Mesenchymal stem cell (in vitro differentiated cells and primary cell): Measurements from ENCODE around the gene PRKD1.

Source experiments
- DNase-seq: peaks from one replicate; pipeline ENCODE4 v3.0.0-alpha.2; 2013
- H2AFZ ChIP-seq: one replicate; pipeline ENCODE4 v1.6.1; 2013; ENCODE audit warnings: low read depth, mild to moderate bottlenecking, control low read depth, inconsistent platforms, low read length, moderate library complexity
- H2AK5ac ChIP-seq: 2 replicates; pipeline ENCODE4 v1.6.1; 2013; ENCODE audit warnings: low read length, moderate library complexity, mild to moderate bottlenecking, inconsistent platforms; ENCODE audit not compliant: severe bottlenecking
- H2BK120ac ChIP-seq: one replicate; pipeline ENCODE4 v1.6.1; 2013; ENCODE audit warnings: low read depth, mild to moderate bottlenecking, inconsistent platforms, low read length, moderate library complexity
- H2BK12ac ChIP-seq, 2 experiments: one replicate each; pipeline ENCODE4 v1.6.1; 2013; ENCODE audit warnings: inconsistent platforms in 2 of 2, low read length in 2 of 2, mild to moderate bottlenecking in 2 of 2, moderate library complexity in 2 of 2, control low read depth in 1 of 2
- H2BK15ac ChIP-seq: one replicate; pipeline ENCODE4 v1.6.1; 2013; ENCODE audit warnings: mild to moderate bottlenecking, low read depth, inconsistent platforms; ENCODE audit not compliant: poor library complexity, severe bottlenecking
- H2BK5ac ChIP-seq: 2 replicates; pipeline ENCODE4 v1.6.1; 2013; ENCODE audit warnings: low read depth, mild to moderate bottlenecking, low read length, control low read depth, inconsistent platforms; ENCODE audit not compliant: poor library complexity, severe bottlenecking
- H3K14ac ChIP-seq, 2 experiments: one replicate each; pipeline ENCODE4 v1.6.1; 2013; ENCODE audit warnings: inconsistent platforms in 2 of 2, low read length in 2 of 2, control low read depth in 1 of 2, mild to moderate bottlenecking in 1 of 2, moderate library complexity in 1 of 2
- H3K18ac ChIP-seq, 2 experiments: one replicate each; pipeline ENCODE4 v1.6.1; 2013; ENCODE audit warnings: inconsistent platforms in 2 of 2, low read length in 2 of 2, control low read depth in 1 of 2, low read depth in 1 of 2, mild to moderate bottlenecking in 1 of 2
- H3K23ac ChIP-seq, 2 experiments: one replicate each; pipeline ENCODE4 v1.6.1; 2013; ENCODE audit warnings: inconsistent platforms in 2 of 2, low read length in 2 of 2, mild to moderate bottlenecking in 2 of 2, moderate library complexity in 2 of 2, control low read depth in 1 of 2
- H3K27ac ChIP-seq: 2 replicates; pipeline ENCODE4 v1.5.1; 2013; ENCODE audit warnings: mild to moderate bottlenecking, moderate library complexity, low read length, control low read depth, inconsistent platforms; ENCODE audit not compliant: poor library complexity, severe bottlenecking
- H3K27me3 ChIP-seq, 2 experiments: 2 replicates each; pipeline versions ENCODE4 v1.6.1 to v1.7.0; 2013; ENCODE audit warnings: low read length in 2 of 2, mild to moderate bottlenecking in 2 of 2, moderate library complexity in 2 of 2, control low read depth in 1 of 2, inconsistent platforms in 1 of 2; ENCODE audit not compliant: control insufficient read depth in 1 of 2, insufficient read depth in 1 of 2
- H3K36me3 ChIP-seq, 2 experiments: 2 replicates each; pipeline versions ENCODE4 v1.6.1 to v1.7.0; 2013; ENCODE audit warnings: low read length in 2 of 2, control low read depth in 1 of 2, inconsistent platforms in 1 of 2, low read depth in 1 of 2, mild to moderate bottlenecking in 1 of 2; ENCODE audit not compliant: insufficient read depth in 2 of 2, control insufficient read depth in 1 of 2
- H3K4ac ChIP-seq, 2 experiments: one replicate each; pipeline ENCODE4 v1.6.1; 2013; ENCODE audit warnings: inconsistent platforms in 2 of 2, low read length in 2 of 2, mild to moderate bottlenecking in 2 of 2, moderate library complexity in 2 of 2, control low read depth in 1 of 2, low read depth in 1 of 2
- H3K4me1 ChIP-seq: 2 replicates; pipeline ENCODE4 v1.6.1; 2013; ENCODE audit warnings: low read depth, low read length, control low read depth; ENCODE audit not compliant: control insufficient read depth, insufficient read depth
- H3K4me2 ChIP-seq: 2 replicates; pipeline ENCODE4 v1.6.1; 2013; ENCODE audit warnings: low read length, mild to moderate bottlenecking, inconsistent platforms; ENCODE audit not compliant: poor library complexity, severe bottlenecking
- H3K4me3 ChIP-seq, 2 experiments: 2 replicates each; pipeline versions ENCODE4 v1.5.1 to v1.7.0; 2013; ENCODE audit warnings: low read length in 2 of 2, mild to moderate bottlenecking in 2 of 2, control low read depth in 1 of 2, low read depth in 1 of 2; ENCODE audit not compliant: insufficient read depth in 1 of 2
- H3K79me1 ChIP-seq: replicated peaks from 2 replicates; pipeline ENCODE4 v1.6.1; 2013; ENCODE audit warnings: mild to moderate bottlenecking, control low read depth, low read length, inconsistent platforms; ENCODE audit not compliant: poor library complexity, severe bottlenecking
- H3K9ac ChIP-seq: 2 replicates; pipeline ENCODE4 v1.7.0; 2013; ENCODE audit warnings: mild to moderate bottlenecking, low read length, moderate library complexity
- H3K9me3 ChIP-seq: 2 replicates; pipeline ENCODE4 v1.7.0; 2013; ENCODE audit warnings: mild to moderate bottlenecking, low read length; ENCODE audit not compliant: control insufficient read depth
- H4K8ac ChIP-seq: one replicate; pipeline ENCODE4 v1.6.1; 2013; ENCODE audit warnings: inconsistent platforms, mild to moderate bottlenecking, low read length, moderate library complexity
- H4K91ac ChIP-seq: one replicate; pipeline ENCODE4 v1.6.1; 2013; ENCODE audit warnings: mild to moderate bottlenecking, low read length, inconsistent platforms
- WGBS: methylation state at CpG from one replicate; pipeline ENCODE4 v1.1.7; 2013; ENCODE audit warnings: mixed read lengths; 5-methylcytosine and 5-hydroxymethylcytosine counted together

The PRKD1 gene

DNA sequence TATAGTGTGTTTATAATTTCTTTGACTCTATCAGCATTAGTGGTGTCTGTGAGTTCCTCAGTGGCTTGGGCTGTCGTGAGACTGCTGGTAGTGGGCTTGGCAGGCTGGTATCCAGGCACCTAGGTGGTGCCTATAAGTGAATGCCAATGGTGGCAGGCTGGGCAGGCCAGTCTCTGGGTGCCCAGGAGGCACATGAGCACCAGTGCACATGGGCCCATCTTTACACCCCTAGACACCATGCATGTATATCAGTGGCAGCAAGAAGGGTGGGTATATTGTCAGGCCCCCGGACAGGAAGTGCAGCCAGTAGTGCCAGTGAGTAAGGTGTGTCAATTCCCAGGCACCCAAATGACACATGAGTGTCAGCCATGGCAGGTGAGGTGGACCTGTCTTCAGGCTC is 138.2 kb downstream of the PRKD1 start:
- no peak overlapping the region for H3K4me2 ChIP-seq
- H3K27me3 ChIP-seq, result no peaks in the 10 kb centered on the region

DNA sequence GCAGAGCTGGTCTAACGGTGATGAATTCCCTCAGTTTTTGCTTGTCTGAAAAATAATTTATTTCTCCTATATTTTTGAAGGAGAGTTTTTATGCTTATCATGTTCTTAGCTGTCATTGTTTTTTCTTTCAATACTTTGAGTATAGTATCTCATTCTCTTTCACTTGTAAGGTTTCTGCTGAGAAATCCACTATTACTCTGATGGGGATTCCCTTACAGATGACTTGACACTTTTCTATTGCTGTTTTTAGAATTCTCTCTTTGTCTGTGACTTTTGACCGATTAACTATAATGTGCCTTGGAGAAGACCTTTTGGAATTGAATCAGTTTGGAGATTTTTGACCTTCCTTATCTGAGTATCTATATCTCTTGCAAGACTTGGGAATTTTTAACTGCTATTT is 139.6 kb downstream of the PRKD1 start:
- Histone ChIP-seq H3K4ac (no peak overlapping the region), H3K79me1 (peaks cover 3% of the 10 kb centered on the region), H3K9me3 (peaks cover 3% of the 10 kb centered on the region), H2BK15ac (no peak overlapping the region), H3K18ac (no peak overlapping the region), H3K14ac (no peak overlapping the region), H3K36me3 (no peaks in the 10 kb centered on the region), H3K4me1 (no peaks in the 10 kb centered on the region), H2AFZ (no peak overlapping the region), H2BK12ac (no peak overlapping the region), H3K4me2 (no peak overlapping the region), H2AK5ac (no peak overlapping the region), H3K9ac (no peak overlapping the region), H2BK120ac (no peak overlapping the region), H2BK5ac (no peak overlapping the region), H3K27ac (no peak overlapping the region), H3K4me3 (no peak overlapping the region), H3K23ac (no peak overlapping the region), H4K91ac (no peak overlapping the region), H4K8ac (no peak overlapping the region), H3K27me3 (no peaks in the 10 kb centered on the region)
- DNase-seq, result no peak
- WGBS, result no CpG with 5 or more reads among the region's 2 CpGs

More for the DNA sequence above, 138.2 kb downstream of the PRKD1 start:
- no peak overlapping the region for H2AK5ac ChIP-seq
- H2BK12ac ChIP-seq, result no peak overlapping the region
- H3K79me1 ChIP-seq, result peaks cover 3% of the 10 kb centered on the region
- H2BK120ac ChIP-seq, result no peak overlapping the region
- H2BK15ac ChIP-seq, result no peak overlapping the region
- H2BK5ac ChIP-seq, result no peak overlapping the region
- no peak overlapping the region for H4K91ac ChIP-seq
- H3K9me3 ChIP-seq, result no peaks in the 10 kb centered on the region
- no peaks in the 10 kb centered on the region for H3K36me3 ChIP-seq
- H3K27ac ChIP-seq, result no peak overlapping the region
- H3K14ac ChIP-seq, result peak overlapping the region in 1 of 2 experiments; percentile 26
- no peak overlapping the region for H3K4me3 ChIP-seq
- no peak overlapping the region for H3K9ac ChIP-seq
- WGBS, result 82% methylated on average over 2 of the region's 2 CpGs
- no peak overlapping the region for H2AFZ ChIP-seq
- no peak overlapping the region for H3K18ac ChIP-seq
- H3K23ac ChIP-seq, result peak overlapping the region in 1 of 2 experiments; percentile 77
- no peaks in the 10 kb centered on the region for H3K4me1 ChIP-seq
- H4K8ac ChIP-seq, result no peak overlapping the region
- no peak for DNase-seq
- H3K4ac ChIP-seq, result no peak overlapping the region

DNA sequence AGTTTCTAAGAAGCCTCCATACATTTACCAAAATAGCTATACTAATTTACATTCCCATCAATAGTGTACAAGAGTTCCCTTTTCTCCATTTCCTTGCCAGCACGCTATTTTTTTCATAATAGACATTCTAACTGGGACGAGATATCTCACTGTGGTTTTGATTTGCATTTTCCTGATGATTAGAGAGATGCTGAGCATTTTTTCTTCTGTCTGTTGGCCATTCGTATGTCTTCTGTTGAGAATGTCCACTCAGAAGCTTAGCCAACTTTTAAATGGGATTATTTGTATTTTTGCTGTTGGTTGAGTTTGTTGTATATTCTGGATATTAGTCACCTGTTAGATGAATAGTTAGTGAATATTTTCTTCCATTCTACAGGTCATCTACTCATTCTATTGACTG is 144.1 kb downstream of the PRKD1 start:
- 94% methylated on average over 2 of the region's 3 CpGs for WGBS
- Histone ChIP-seq H2BK5ac (no peak overlapping the region), H3K14ac (no peak overlapping the region), H3K4ac (no peak overlapping the region), H3K4me2 (no peak overlapping the region), H2BK15ac (no peak overlapping the region), H3K27me3 (no peaks in the 10 kb centered on the region), H2AK5ac (no peak overlapping the region), H3K9me3 (peaks cover 3% of the 10 kb centered on the region), H2AFZ (no peak overlapping the region), H3K18ac (no peak overlapping the region), H3K9ac (no peak overlapping the region), H4K91ac (no peak overlapping the region), H3K27ac (no peak overlapping the region), H3K4me1 (no peaks in the 10 kb centered on the region), H3K36me3 (no peaks in the 10 kb centered on the region), H4K8ac (no peak overlapping the region), H2BK12ac (no peak overlapping the region), H3K4me3 (no peak overlapping the region), H3K79me1 (no peaks in the 10 kb centered on the region), H3K23ac (no peak overlapping the region), H2BK120ac (no peak overlapping the region)
- no peak for DNase-seq

DNA sequence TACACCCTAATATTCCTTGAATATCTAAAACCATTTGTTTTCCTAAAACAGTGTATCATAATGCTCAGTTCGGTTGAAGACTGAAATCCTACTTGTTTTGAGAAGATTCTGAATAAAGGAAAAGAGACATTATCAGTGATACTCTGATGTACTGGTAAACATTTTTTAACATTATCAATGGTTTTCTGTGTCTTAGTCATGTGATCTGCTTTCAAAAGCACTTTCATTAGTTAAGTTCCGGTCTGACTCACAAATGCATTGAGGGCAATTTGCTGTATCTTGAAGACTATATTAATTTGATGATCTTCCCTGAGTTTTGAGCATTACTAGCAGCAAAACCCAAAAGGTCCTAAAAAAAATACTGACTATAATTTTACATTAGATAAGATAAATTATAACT is 145.6 kb downstream of the PRKD1 start:
- Histone ChIP-seq H3K23ac (no peak overlapping the region), H4K8ac (no peak overlapping the region), H3K14ac (no peak overlapping the region), H2BK12ac (no peak overlapping the region), H3K9ac (no peak overlapping the region), H3K27ac (no peak overlapping the region), H2BK5ac (no peak overlapping the region), H3K4me2 (no peak overlapping the region), H3K4ac (no peak overlapping the region), H4K91ac (no peak overlapping the region), H2AK5ac (no peak overlapping the region), H2BK15ac (no peak overlapping the region), H3K79me1 (no peaks in the 10 kb centered on the region), H3K4me3 (no peak overlapping the region), H3K27me3 (no peaks in the 10 kb centered on the region), H3K9me3 (peaks cover 3% of the 10 kb centered on the region), H3K36me3 (no peaks in the 10 kb centered on the region), H2BK120ac (no peak overlapping the region), H3K18ac (no peak overlapping the region), H3K4me1 (no peaks in the 10 kb centered on the region), H2AFZ (no peak overlapping the region)
- DNase-seq, result no peak
- 100% methylated on average over 1 of the region's 2 CpGs for WGBS
